ENCODE data around the gene CSAD. TPM values are rescaled to one million over a fixed set of nuclear protein-coding genes. Genes with fewer than 3 reads are reported as not detected.

The CSAD gene
- total and polyA plus RNA-seq, 7 experiments from 2014 or later = 1.3 to 76.3 (median 66.0) TPM

DNA sequence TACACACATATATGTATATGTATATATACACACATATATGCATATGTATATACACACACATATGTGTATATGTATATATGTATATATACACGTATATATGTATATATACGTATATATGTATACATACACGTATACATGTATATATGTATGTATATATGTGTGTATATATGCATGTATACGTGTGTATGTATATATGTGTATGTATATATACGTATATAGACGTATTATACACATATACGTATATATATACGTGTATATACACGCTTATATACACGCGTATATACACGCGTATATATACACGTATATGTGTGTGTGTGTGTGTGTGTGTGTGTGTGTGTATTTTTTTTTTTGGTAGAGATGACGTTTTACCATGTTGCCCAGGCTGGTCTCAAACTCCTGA, 33.1 kb downstream of the CSAD start:
- ChIA-PET CTCF (no interaction called here), POLR2A (interaction anchor here (0.6 kb wide), 1 partner anchor 40 kb away, joined by 3 read pairs; no protein-coding TSS in a partner anchor)
- DNase-seq (no peak), ATAC-seq (no peak)
- Histone ChIP-seq H3K4me1 (ENCODE audit: control insufficient read depth in 2 of 2, insufficient read depth in 2 of 2, low read length in 2 of 2) (no peaks in the 10 kb centered on the region), H3K27ac (ENCODE audit: low read depth, low read length) (no peak overlapping the region), H3K27me3 (ENCODE audit: control insufficient read depth in 2 of 2, insufficient read depth in 2 of 2, low read length in 2 of 2) (no peaks in the 10 kb centered on the region), H3K4me3 (ENCODE audit: low read length) (no peak overlapping the region), H3K36me3 (ENCODE audit: control insufficient read depth in 2 of 3, insufficient read depth in 3 of 3, low read length in 3 of 3) (no peaks in the 10 kb centered on the region), H3K9me3 (ENCODE audit: control insufficient read depth in 2 of 3, low read length in 3 of 3) (no peaks in the 10 kb centered on the region)
- Mint-ChIP-seq H3K36me3 (no peaks in the 10 kb centered on the region), H3K4me1 (no peaks in the 10 kb centered on the region), H3K4me3 (no peak overlapping the region), H3K27me3 (peaks cover 0 to 17% (median 0%) of the 10 kb centered on the region in 5 donors), H3K9me3 (peaks cover 0 to 1% (median 0%) of the 10 kb centered on the region in 11 donors), H3K27ac (no peak overlapping the region)
- intact Hi-C loops (cut with micrococcal nuclease) = no loop called here

DNA sequence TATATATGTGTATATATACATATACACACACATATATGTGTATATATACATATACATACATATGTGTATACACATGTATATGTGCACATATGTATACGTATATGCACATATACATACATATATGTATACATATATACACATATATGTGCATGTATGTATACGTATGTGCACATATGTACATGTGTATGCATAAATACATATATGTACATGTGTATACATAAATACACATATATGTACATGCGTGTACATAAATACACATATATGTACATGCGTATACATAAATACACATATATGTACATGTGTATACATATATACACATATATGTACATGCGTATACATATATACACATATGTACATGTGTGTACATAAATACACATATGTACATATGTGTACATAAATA, 33.5 kb downstream of the CSAD start:
- no peaks in the 10 kb centered on the region for H3K36me3 Mint-ChIP-seq
- no peaks in the 10 kb centered on the region for H3K4me1 ChIP-seq (ENCODE audit: control insufficient read depth in 2 of 2, insufficient read depth in 2 of 2, low read length in 2 of 2)
- intact Hi-C loops (cut with micrococcal nuclease) = no loop called here
- H3K27ac Mint-ChIP-seq = no peak overlapping the region
- DNase-seq (no peak), ATAC-seq (no peak)
- H3K4me3 Mint-ChIP-seq = no peak overlapping the region
- H3K36me3 ChIP-seq (ENCODE audit: control insufficient read depth in 2 of 3, insufficient read depth in 3 of 3, low read length in 3 of 3) = no peaks in the 10 kb centered on the region
- peaks cover 0 to 1% (median 0%) of the 10 kb centered on the region in 11 donors for H3K9me3 Mint-ChIP-seq
- no peak overlapping the region for H3K27ac ChIP-seq (ENCODE audit: low read depth, low read length)
- ChIA-PET POLR2A (no interaction called here), CTCF (interaction anchor here (0.6 kb wide), 1 partner anchor 18 kb away, joined by 4 read pairs; no protein-coding TSS in a partner anchor)
- H3K4me3 ChIP-seq (ENCODE audit: low read length) = no peak overlapping the region
- no peaks in the 10 kb centered on the region for H3K9me3 ChIP-seq (ENCODE audit: control insufficient read depth in 2 of 3, low read length in 3 of 3)
- no peaks in the 10 kb centered on the region for H3K27me3 ChIP-seq (ENCODE audit: control insufficient read depth in 2 of 2, insufficient read depth in 2 of 2, low read length in 2 of 2)
- peaks cover 0 to 18% (median 0%) of the 10 kb centered on the region in 5 donors for H3K27me3 Mint-ChIP-seq
- no peaks in the 10 kb centered on the region for H3K4me1 Mint-ChIP-seq

DNA sequence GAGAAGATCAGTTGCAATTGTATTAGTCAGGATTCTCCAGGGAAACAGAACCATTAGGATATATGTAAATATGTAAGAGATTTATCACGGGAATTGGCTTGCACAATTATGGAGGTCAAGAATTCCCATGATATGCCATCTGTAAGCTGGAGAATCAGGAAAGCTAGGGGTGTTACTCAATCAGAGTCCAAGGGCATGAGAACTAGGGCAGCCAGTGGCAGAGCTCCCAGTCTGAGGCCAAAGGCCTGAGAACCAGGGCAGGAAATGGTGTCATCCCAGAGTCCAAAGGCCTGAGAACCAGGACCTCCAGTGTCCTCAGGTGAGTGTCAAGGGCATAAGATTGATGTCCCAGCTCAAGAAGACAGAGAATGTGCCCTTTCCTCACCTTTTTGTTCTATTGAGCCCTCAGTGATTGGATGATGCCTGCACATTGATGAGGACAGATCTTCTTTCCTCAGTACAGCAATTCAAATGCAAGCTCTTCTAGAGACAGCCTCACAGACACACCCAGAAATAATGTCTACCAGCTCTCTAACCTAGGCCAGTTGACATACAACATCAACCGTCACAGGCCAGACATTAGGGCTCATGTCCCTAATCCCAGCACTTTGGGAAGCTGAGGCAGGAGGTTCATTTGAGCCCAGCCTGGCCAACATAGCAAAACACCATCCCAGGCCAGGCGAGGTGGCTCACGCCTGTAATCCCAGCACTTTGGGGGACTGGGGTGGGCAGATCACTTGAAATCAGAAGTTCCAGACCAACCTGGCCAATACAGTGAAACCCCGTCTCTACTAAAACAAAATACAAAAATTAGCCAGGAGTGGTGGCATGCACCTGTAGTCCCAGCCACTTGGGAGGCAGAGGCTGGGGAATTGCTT, 35.1 kb downstream of the CSAD start:
- H3K27ac ChIP-seq (ENCODE audit: low read depth, low read length) = no peak overlapping the region

DNA sequence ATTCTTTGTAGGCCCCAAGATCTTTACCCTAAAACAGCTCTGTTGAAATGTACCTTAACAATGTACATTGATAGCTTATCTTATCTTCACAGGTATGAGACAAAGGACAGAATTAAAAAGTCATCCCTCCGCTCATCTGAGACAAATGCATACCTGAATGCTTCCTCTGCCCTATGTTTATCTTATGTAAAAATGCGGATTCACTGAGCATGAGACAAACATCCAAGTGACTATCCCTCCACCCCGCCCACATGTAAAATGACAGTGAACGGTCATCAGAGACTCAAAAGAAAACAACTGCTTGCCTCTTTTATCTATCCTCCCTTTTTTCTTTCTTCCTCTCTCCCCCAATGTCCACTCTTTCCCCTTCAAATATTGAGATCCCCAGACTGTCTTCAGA, 37.4 kb downstream of the CSAD start:
- ChIA-PET POLR2A (no interaction called here), CTCF (interaction anchor here (0.6 kb wide), 1 partner anchor 14 kb away, joined by 3 read pairs; no protein-coding TSS in a partner anchor)
- Mint-ChIP-seq H3K27me3 (peaks cover 0 to 15% (median 5%) of the 10 kb centered on the region in 5 donors), H3K27ac (no peak overlapping the region), H3K9me3 (peaks cover 0 to 10% (median 1%) of the 10 kb centered on the region in 11 donors), H3K4me1 (no peaks in the 10 kb centered on the region), H3K4me3 (no peak overlapping the region), H3K36me3 (peaks cover 0 to 4% (median 3%) of the 10 kb centered on the region in 5 donors)
- H3K27me3 ChIP-seq (ENCODE audit: control insufficient read depth in 2 of 2, insufficient read depth in 2 of 2, low read length in 2 of 2) = no peaks in the 10 kb centered on the region
- H3K9me3 ChIP-seq (ENCODE audit: control insufficient read depth in 2 of 3, low read length in 3 of 3) = no peaks in the 10 kb centered on the region
- no peaks in the 10 kb centered on the region for H3K36me3 ChIP-seq (ENCODE audit: control insufficient read depth in 2 of 3, insufficient read depth in 3 of 3, low read length in 3 of 3)
- DNase-seq = no peak
- intact Hi-C loops (cut with micrococcal nuclease) = no loop called here
- H3K27ac ChIP-seq (ENCODE audit: low read depth, low read length) = no peak overlapping the region
- H3K4me3 ChIP-seq (ENCODE audit: low read length) = no peak overlapping the region
- no peak for ATAC-seq
- no peaks in the 10 kb centered on the region for H3K4me1 ChIP-seq (ENCODE audit: control insufficient read depth in 2 of 2, insufficient read depth in 2 of 2, low read length in 2 of 2)

More for the DNA sequence above, 35.1 kb downstream of the CSAD start:
- H3K27ac Mint-ChIP-seq = no peak overlapping the region
- DNase-seq (no peak), ATAC-seq (no peak)
- CTCF ChIA-PET = interaction anchor here (0.7 kb wide), 1 partner anchor 82 kb away, joined by 3 read pairs; no protein-coding TSS in a partner anchor
- no peaks in the 10 kb centered on the region for H3K4me1 Mint-ChIP-seq
- no peaks in the 10 kb centered on the region for H3K9me3 ChIP-seq (ENCODE audit: control insufficient read depth in 2 of 3, low read length in 3 of 3)
- no peak overlapping the region for H3K4me3 ChIP-seq (ENCODE audit: low read length)
- H3K27me3 ChIP-seq (ENCODE audit: control insufficient read depth in 2 of 2, insufficient read depth in 2 of 2, low read length in 2 of 2) = no peaks in the 10 kb centered on the region
- no peak overlapping the region for H3K4me3 Mint-ChIP-seq
- intact Hi-C loops (cut with micrococcal nuclease) = no loop called here
- POLR2A ChIA-PET = interaction anchor here (0.6 kb wide), 1 partner anchor 663 kb away, joined by 3 read pairs; no protein-coding TSS in a partner anchor
- H3K9me3 Mint-ChIP-seq = peaks cover 0 to 1% (median 0%) of the 10 kb centered on the region in 11 donors
- H3K4me1 ChIP-seq (ENCODE audit: control insufficient read depth in 2 of 2, insufficient read depth in 2 of 2, low read length in 2 of 2) = no peaks in the 10 kb centered on the region
- H3K27me3 Mint-ChIP-seq = peaks cover 0 to 15% (median 0%) of the 10 kb centered on the region in 5 donors
- no peaks in the 10 kb centered on the region for H3K36me3 ChIP-seq (ENCODE audit: control insufficient read depth in 2 of 3, insufficient read depth in 3 of 3, low read length in 3 of 3)
- no peaks in the 10 kb centered on the region for H3K36me3 Mint-ChIP-seq

DNA sequence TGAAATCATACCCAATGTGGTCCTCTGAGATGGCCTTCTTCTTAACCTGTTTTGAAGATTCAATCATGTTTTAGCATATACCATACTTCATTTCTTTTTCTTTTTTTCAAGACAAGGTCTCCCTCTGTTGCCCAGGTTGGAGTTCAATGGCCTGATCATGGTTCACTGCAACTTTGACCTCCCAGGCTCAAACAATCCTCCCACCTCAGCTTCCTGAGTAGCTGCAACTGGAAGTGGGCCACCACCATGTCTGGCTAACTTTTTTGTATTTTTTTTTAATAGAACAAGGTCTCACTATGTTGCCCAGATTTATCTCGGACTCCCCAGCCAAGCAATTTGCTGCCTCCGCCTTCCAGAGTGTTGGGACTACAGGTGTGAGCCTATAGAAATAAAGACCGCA, 47.0 kb downstream of the CSAD start:
- DNase-seq = no peak
- H3K4me3 Mint-ChIP-seq = no peak overlapping the region
- Histone ChIP-seq H3K4me1 (ENCODE audit: control insufficient read depth in 2 of 2, insufficient read depth in 2 of 2, low read length in 2 of 2) (no peaks in the 10 kb centered on the region), H3K27me3 (ENCODE audit: control insufficient read depth in 2 of 2, insufficient read depth in 2 of 2, low read length in 2 of 2) (no peaks in the 10 kb centered on the region), H3K27ac (ENCODE audit: low read depth, low read length) (no peak overlapping the region), H3K4me3 (ENCODE audit: low read length) (no peak overlapping the region), H3K9me3 (ENCODE audit: control insufficient read depth in 2 of 3, low read length in 3 of 3) (no peaks in the 10 kb centered on the region), H3K36me3 (ENCODE audit: control insufficient read depth in 2 of 3, insufficient read depth in 3 of 3, low read length in 3 of 3) (no peaks in the 10 kb centered on the region)
- H3K27ac Mint-ChIP-seq = no peak overlapping the region
- peaks cover 0 to 21% (median 7%) of the 10 kb centered on the region in 11 donors for H3K9me3 Mint-ChIP-seq
- H3K27me3 Mint-ChIP-seq = peaks cover 8 to 18% (median 12%) of the 10 kb centered on the region in 5 donors
- ChIA-PET POLR2A (no interaction called here), CTCF (no interaction called here)
- no peak for ATAC-seq
- H3K36me3 Mint-ChIP-seq = peaks cover 0 to 8% (median under 1%) of the 10 kb centered on the region in 5 donors
- intact Hi-C loops (cut with micrococcal nuclease) = no loop called here
- H3K4me1 Mint-ChIP-seq = peaks cover 0 to 4% (median 0%) of the 10 kb centered on the region in 7 donors

DNA sequence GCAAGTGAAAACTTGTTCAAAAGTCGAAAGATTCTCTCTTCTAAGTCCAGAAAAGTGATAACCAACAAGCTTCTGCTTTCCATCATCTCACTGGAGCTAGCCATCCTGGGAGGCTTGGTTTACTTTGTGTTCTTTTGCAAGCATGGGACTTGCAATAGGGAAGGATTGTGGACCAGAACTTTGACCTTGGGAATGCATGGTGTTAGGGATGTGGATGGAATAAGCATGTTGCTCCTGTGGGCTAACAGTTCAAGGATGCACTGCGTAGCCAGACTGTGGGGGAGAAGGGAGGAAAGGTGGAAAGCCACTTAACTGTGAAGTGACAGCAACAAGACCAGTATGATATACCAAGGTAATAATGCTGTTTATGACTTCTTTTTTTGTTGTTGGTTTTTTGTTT, 48.9 kb downstream of the CSAD start:
- intact Hi-C loops (cut with micrococcal nuclease) = no loop called here
- Mint-ChIP-seq H3K27me3 (peaks cover 0 to 23% (median 8%) of the 10 kb centered on the region in 5 donors), H3K36me3 (no peaks in the 10 kb centered on the region), H3K9me3 (peaks cover 0 to 9% (median 0%) of the 10 kb centered on the region in 11 donors), H3K4me3 (no peak overlapping the region), H3K4me1 (peaks cover 0 to 8% (median 0%) of the 10 kb centered on the region in 7 donors), H3K27ac (no peak overlapping the region)
- ATAC-seq (no peak), DNase-seq (no peak)
- ChIA-PET POLR2A (no interaction called here), CTCF (no interaction called here)
- no peak overlapping the region for H3K27ac ChIP-seq (ENCODE audit: low read depth, low read length)
- H3K4me1 ChIP-seq (ENCODE audit: control insufficient read depth in 2 of 2, insufficient read depth in 2 of 2, low read length in 2 of 2) = no peaks in the 10 kb centered on the region
- H3K36me3 ChIP-seq (ENCODE audit: control insufficient read depth in 2 of 3, insufficient read depth in 3 of 3, low read length in 3 of 3) = no peaks in the 10 kb centered on the region
- H3K4me3 ChIP-seq (ENCODE audit: low read length) = no peak overlapping the region
- no peaks in the 10 kb centered on the region for H3K9me3 ChIP-seq (ENCODE audit: control insufficient read depth in 2 of 3, low read length in 3 of 3)
- no peaks in the 10 kb centered on the region for H3K27me3 ChIP-seq (ENCODE audit: control insufficient read depth in 2 of 2, insufficient read depth in 2 of 2, low read length in 2 of 2)

Measured in naive thymus-derived CD4-positive, alpha-beta T cell (primary cell).